ENCODE results near the gene RAD17. TPM values are rescaled to one million over a fixed set of nuclear protein-coding genes. Genes with fewer than 3 reads are reported as not detected.
"Not testable (repeated sequence)": the region's sequence is repeated elsewhere in the genome, so short reads cannot be mapped to it uniquely, and the experiment has no call there.

RAD17 gene
- 17.4 and 19.1 TPM in 2 replicates for total RNA-seq

DNA sequence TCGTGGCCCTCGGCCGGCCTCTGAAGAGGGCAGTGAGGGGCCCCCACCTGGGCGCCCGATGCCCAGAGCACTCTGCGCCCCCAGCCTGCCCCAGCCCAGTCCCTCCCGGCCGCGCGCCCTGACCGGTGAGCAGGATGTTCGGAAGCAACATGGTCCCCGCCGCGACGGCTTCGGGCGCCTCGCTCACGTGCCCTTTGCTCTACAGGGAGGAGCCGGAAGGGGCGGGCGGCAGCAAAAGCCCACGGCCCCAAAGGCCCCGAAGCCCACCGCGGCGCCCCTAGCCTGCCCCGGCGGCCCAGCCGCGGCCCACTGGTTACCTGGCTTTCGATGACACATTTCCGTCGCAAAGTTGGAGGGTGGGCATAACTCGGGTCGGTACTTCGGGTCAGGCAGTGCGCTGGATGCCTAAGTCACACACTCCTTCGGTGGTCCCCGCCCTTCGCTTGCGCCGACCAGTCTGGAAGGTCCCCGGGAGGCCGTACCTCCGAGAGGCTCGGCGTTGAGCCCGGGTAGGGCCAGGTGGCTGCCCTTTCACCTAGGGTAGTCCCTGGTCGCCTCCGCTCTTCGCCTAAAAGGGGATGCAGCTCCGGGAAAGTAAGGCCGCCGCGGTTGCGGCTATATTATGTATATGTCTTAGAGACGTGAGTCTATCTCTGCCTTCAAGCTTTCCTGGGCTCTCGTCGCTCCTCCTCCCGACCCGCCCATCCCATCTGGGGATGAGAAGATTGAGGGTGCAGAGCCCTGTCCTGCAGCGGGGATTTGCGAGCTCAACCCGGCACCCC is at the start of gene RAD17, which contains the start of the genes AK6 and TAF9:
TSS of gene RAD17 (plus strand) at position 479 of the 782 bp plus-strand sequence. CDS start 2,391 bp downstream, outside the sequence.
TSS of gene AK6 (minus strand) at position 181 of the 782 bp plus-strand sequence. CDS start at position 151, 30 bp downstream.
TSS of gene TAF9 (minus strand) at position 181 of the 782 bp plus-strand sequence. CDS start 3,783 bp downstream, outside the sequence.
- DNase-seq = peak; percentile 93

DNA sequence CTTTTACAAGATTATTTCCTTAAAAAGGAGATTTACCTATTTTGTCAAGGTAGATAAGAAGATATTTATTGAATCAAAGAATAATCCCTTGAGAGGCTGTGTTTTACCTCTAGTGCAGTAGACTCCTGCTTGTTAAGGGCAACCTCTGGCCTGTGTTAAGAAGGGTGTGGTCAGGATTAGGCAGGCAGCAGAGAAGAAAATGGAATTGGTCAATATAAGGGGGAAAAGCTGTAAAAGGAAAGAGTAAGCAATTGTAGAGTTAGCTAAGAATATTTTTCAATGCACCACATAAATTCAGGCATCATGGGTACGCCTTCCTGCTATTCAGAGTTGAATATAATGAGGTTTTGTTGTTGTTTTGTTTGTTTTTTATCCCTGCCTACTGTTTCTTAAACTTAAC is 43.3 kb upstream of the RAD17 start:
- no peak for DNase-seq

DNA sequence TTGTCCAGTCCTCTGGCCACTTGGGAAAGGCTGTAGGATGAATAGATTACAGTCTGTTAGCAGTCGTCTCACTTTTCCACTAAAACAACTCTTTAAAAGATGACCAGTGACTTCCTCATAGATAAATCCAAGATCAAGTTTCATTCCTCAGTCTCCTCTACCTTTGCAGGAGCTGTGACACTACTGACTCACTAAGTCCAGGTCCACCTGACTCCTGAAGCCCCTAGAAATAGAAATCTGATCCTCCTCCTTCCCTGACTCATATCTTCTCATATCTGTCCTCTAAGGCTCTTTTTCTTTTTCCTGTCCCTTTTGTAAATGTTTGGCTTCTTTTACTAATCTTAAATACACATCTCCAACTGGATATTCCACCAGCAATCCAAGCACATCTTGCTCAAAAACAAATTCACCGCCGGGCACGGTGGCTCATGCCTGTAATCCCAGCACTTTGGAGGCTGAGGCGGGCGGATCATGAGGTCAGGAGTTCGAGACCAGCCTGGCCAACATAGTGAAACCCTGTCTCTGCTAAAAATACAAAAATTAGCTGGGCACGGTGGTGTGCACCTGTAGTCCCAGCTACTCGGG is 39.6 kb upstream of the RAD17 start:
- no peak for DNase-seq

- DNase-seq = no peak
Measured at GRCh38 chr5:69331528-69332445, 37.8 kb upstream of the RAD17 start.

GRCh38 chr5:69333668-69334315 is 35.8 kb upstream of the RAD17 start:
- not testable (repeated sequence) for DNase-seq

DNA sequence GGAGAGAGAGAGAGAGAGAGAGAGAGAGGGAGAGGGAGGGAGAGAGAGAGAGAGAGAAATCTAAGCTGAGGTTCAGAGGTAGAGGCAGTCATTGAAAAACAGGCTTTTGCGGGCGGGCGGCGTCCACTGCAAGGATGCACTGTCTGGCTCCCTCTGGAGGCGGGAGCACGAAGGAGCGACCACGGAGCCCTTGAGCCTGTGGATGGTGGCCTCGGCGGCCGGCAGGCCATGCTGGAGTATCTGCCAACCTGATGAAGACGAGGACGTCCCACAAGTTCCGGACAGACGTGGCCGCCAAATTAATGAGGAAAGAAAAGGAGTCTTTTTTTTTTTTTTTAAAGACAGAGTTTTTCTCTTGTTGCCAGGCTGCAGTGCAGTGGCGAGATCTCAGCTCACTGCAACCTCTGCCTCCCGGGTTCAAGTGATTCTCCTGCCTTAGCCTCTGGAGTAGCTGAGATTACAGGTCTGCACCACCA is 34.8 kb upstream of the RAD17 start:
- peak; percentile 89 for DNase-seq

- no peak for DNase-seq
Measured at GRCh38 chr5:69335341-69335935, 34.2 kb upstream of the RAD17 start.

- DNase-seq = no peak
Measured at GRCh38 chr5:69341520-69342161, 28.0 kb upstream of the RAD17 start.

- DNase-seq = no peak
Measured at GRCh38 chr5:69343083-69343482, 26.5 kb upstream of the RAD17 start.

GRCh38 chr5:69350664-69351063 is 19.0 kb upstream of the RAD17 start:
- DNase-seq = no peak

GRCh38 chr5:69359699-69360098 is 9.9 kb upstream of the RAD17 start:
- no peak for DNase-seq

DNA sequence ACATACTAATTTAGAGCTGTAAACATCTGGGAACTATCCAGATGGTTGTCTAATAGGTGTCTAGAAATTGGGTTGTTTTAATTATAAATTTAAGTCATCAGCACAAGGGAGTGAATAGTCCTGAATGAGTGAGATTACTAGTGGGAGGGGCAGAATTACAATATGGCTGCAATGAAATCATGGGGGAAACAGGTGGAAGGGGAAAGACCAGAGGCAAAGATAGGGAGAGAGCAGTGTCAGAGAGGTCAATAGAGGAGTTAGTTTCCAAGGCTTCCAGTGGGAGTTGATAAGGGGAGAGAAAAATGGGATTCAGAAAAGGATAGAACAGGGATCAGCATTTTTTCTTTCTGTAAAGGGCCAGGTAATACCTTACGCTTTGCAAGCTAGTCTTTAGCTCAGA is 9.2 kb upstream of the RAD17 start:
- no peak for DNase-seq

- DNase-seq = peak; percentile 41
Measured at GRCh38 chr5:69364414-69364813, 5.2 kb upstream of the RAD17 start.

DNA sequence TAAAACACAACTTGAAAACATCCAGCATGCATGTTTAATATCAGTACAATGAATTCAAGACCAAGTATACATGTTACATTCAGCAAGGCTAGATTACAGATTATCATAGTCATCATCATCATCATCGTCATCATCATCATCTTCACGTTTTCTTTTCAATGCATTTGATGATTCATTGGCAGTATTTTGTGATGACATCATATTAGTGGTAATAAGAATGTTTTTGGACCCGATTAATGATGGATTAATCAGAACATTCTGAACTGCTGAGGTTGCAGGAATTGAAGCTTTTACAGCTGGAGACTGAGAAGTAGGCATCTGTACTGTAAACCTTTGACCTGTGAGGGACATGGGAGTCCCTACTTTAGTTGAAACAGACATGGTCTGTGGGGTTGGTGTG is 4.8 kb upstream of the RAD17 start:
- DNase-seq = no peak

- DNase-seq = no peak
Measured at GRCh38 chr5:69367697-69368279, 1.8 kb upstream of the RAD17 start.

DNA sequence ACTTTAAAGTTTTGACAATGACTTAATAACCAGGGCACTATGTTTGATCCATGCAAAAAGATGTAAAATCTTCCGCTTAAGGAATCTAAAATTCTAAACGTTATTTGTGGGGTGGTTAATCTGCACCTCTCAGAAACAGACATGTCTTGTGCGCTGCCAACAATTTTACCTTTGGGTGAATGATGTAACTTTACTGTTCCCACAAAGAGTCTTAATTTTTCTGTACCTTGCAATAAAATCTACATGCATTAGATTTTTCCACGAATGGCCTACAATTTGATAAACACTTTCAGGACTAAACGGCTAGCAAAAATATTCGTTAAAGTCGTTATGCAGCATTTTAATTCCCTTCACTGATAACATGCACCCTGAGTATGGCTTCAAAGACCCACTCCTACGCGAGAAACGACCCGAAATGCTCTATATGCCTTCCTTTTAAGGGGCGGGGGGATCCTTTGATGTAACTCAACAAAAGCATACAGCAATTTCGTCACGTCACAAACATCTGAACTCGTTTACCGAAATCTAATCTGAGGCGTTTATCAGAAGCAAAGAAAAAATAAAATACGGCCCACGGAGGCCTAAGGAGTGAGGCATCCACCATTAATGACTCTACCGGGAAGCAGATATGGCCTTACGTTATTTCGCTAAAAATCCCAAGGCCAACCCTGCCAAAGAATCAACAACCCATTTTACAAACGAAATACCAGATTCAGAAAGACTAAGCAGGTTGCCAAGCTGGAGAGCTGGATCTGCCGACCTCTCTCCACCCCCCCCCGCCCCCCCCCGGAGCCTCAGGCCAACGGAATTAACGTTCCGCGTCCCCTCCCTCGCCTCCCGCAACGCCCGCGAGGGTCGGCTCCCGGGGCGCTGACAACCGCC is 919 bp upstream of the RAD17 start:
- DNase-seq = peak; percentile 53

DNA sequence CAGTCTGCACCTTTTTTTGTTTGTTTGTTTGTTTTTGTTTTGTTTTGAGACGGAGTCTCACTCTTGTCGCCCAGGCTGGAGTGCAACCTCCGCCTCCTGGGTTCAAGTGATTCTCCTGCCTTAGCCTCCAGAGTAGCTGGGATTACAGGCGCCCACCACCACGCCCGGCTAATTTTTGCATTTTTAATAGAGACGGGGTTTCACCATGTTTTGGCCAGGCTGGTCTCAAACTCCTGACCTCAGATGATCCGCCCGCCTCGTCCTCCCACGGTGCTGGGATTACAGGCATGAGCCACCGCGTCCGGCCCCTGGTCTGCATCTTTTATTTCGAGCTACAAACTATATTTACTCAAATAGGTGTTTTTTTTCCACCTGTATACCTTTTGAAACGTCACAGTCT is 717 bp downstream of the RAD17 start:
- peak; percentile 3 for DNase-seq

- DNase-seq = no peak
Measured at GRCh38 chr5:69372394-69372793, 2.8 kb downstream of the RAD17 start.

GRCh38 chr5:69374911-69375446 is 5.4 kb downstream of the RAD17 start:
- DNase-seq = no peak

DNA sequence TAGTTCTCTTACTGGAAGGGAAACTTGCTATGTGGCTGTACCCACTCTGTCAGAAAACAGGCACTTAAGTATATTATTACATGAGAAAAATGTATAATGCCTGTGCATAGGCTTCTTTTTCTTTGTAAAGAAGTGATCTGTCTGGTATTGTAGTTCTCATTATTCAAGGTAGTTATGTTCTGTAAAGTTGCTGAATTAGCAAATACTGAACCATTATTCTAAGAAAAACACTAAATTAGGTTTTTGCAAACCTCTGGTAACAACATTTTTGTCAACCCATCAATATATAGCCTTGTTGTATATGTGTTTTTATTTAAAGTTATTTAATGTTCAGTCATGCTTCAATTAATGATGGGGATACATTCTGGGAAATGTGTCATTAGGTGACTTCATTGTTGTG is 8.8 kb downstream of the RAD17 start:
- DNase-seq = no peak

All from dermis blood vessel endothelial cell (primary cell).